Activated CD4-positive, alpha-beta T cell treated with anti-CD3 and anti-CD28 coated beads, Interleukin-2, amount 50 U/mL, for 24 hours (primary cell): ENCODE measurements around the gene TRAF7.
A peak's percentile ranks its signal among the peaks of the same experiment; 100 is the strongest.

Experiments
- DNase-seq, 2 donors: peaks; one replicate each; pipeline ENCODE4 v3.0.0-alpha.2; 2020; ENCODE audit warnings: low read depth in 1 of 2, low spot score in 1 of 2

TRAF7 gene

GRCh38 chr16:2213817-2214718, 58.5 kb downstream of the TRAF7 start:
- DNase-seq, result no peak

DNA sequence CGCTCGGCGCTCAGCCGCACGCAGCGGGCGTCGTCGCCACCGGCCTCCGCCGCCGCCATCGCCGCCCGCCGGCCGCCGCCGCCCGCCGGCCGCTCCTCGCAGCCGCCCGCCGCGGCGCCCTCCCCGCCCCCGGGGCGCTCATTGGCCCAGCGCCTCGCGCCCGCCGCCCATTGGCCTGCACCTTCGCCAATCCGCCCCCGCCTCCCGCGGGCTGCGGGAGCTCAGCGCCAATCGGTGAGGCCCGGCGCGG, 59.1 kb downstream of the TRAF7 start, which contains the start of gene PGP:
PGP (minus strand) TSS at position 122 of the 250 bp plus-strand sequence; CDS start at position 59, 63 bp downstream.
- no peak for DNase-seq

DNA sequence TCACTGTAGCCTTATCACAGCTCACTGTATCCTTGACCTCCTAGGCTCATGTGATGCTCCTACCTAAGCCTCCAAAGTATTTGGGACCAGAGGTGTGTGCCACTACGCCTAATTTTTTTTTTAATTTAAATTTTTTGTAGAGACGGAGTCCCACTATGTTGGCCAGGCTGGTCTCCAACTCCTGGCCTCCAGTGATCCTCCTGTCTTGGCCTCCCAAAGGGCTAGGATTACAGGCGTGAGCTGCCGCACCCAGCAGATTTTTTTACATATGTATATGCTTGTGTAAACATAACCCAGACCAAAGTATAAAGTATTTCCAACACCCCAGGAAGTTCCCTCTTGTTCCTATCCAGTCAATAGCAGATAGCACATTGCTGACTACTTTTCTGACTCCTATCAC, 60.7 kb downstream of the TRAF7 start:
- no peak for DNase-seq

DNA sequence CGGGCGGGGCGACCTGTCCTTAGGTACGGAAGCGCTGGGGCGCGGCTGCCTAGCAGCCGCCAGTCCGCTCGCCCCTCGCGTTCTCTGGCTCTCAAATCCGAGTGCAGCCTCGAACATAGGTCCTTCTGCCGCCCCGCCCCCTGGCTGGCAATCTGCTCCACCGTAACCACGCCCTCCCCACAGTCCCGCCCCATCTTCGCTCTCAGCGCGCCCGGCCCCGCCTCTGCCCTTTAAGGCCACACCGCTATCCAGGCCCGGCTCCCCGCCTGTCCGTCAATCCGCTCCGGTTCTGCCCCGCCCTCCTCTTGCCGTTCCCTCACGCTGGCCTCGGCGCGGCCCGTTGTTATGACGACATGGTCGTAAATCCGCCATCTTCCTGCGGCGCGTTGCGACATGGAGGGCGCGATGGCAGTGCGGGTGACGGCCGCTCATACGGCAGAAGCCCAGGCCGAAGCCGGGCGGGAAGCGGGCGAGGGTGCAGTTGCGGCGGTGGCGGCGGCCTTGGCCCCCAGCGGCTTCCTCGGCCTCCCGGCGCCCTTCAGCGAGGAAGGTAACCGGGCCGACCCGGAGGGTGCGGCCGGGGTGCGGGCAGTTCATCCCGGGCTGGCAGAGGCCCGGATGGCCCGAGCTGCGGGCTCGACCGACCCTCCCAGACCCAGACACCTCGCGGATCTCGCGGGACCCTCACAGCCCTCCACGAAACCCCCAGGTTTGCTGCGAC, 67.8 kb downstream of the TRAF7 start, which contains the start of gene E4F1:
E4F1 (plus strand) TSS at position 371 of the 721 bp plus-strand sequence; CDS start at position 394, 23 bp downstream.
- DNase-seq, result peak; percentile 99

DNA sequence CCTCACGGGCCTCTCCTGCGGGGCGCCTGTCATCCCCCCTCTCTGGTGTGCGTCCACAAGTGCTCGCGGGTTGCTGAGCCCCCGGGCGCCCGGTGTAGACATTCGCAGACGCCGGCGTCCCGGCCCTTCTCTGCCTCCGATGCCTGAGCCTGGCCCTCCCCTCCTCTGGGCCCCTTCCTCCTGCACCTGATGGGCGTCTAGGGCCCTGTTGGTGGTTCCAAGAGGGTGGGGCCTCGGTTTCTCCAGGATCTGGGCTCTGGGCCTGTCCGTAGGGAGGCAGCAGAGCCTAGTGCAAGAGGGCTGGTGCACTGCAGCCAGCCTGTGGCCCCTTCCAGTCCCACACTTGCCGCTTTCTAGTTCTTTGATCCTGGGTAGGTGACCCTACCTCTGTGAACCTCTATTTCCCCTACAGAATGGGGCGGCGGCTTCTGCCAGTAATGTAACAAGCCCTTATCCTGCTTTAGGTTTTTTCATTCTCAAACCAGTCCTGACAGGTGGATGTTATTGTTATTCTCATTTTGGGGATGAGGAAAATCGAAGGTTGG, 68.4 kb downstream of the TRAF7 start:
- no peak for DNase-seq

DNA sequence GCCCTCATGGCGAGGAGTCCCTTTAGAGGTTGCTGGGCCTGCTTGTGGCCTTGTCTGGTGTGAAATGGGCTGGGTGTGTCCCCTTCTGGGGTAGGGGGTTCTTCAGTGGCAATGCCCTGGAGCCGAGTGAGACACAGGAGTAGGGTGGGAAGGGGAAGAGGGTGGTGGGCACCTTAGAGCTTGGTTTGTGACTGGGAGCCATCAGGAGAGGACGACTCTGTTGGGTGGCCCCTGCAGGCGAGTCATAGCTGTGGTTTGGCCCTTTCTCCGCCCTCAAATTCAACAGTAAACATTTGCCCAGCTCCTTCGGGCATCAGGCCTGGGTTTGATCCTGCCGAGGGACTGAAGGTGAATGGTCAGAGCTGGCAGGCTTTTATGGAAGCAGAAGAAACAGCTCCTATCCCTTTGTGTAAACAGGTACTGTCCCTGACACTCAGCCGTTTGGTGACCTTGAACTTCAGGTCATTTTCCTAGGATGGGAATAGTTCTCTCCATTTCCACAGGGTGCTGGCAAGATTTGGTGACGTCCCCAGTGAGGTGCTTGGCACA, 70.7 kb downstream of the TRAF7 start:
- no peak for DNase-seq

GRCh38 chr16:2226918-2227317, 71.3 kb downstream of the TRAF7 start:
- no peak for DNase-seq
